CD4-positive, alpha-beta T cell treated with Interleukin-12 subunit alpha and Interleukin-12 subunit beta, for 1 hour (primary cell): ENCODE measurements around the gene SH3RF3.

Source experiments
- DNase-seq: peaks from one replicate; pipeline ENCODE4 v3.0.0-alpha.2; 2020

SH3RF3 gene

GRCh38 chr2:109344270-109344805 lies 215.3 kb downstream of the SH3RF3 start:
- no peak for DNase-seq

DNA sequence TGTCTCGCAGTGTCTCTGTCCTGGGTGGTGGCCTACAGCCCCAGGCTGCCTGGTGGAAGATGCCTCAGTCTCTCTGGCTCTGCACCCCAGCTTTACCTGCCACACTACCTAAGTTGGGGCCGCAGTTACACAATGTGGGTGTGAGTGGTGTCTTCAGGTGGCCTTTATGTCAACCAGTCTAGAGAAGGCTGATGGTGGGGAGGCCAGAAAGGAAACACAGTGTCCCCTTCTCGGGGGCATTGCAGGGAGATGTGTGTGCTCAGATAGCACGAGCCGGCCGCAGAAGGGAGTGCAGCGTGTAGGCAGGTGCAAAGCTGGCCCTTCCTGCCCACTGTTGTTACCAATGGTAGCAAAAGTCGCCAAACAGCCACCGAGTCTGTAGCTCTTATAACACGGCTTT lies 216.1 kb downstream of the SH3RF3 start:
- no peak for DNase-seq

GRCh38 chr2:109345653-109346480 lies 216.9 kb downstream of the SH3RF3 start:
- no peak for DNase-seq

DNA sequence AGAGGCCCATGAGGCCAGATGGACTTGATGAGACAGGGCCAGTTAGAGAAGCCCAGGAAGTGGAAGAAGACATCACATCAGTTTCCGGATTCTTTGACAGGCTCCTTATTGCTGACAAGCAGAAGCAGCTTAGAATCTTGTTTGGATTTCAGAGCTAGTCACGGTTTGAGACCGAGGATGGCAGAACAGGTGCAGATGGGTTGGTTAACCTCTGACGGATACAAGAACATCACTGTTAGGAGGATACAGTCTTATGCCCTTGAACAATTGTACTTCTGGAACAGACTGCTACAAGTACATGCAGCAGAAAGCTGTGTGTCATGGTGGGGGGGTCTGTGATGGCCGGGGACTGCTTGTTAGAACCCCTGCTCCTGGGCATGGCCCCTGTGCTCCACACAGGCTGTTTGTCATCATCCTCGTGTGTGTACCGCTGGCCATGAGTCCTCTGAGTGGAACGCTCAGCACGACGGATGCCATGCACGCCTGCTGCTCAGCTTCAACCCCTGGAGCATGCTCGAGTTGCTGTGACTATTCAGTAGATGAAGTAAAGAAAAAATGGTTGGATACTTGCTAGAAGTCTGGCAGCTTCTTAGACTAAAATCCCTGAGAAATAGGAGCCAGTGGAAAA lies 217.7 kb downstream of the SH3RF3 start:
- DNase-seq, result no peak

DNA sequence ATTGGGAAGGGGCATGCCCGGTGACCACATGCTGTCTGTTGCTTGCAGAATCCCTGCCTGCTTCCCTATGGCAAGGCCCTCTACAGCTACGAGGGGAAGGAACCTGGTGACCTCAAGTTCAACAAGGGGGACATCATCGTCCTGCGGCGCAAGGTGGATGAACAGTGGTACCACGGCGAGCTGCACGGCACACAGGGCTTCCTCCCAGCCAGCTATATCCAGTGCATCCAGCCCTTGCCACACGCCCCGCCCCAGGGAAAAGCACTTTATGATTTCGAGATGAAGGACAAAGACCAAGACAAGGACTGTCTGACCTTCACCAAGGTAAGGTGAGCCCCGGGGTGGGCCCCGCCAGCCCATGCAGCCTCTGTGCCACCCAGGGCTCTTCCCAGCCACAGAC lies 218.6 kb downstream of the SH3RF3 start:
- no peak for DNase-seq

DNA sequence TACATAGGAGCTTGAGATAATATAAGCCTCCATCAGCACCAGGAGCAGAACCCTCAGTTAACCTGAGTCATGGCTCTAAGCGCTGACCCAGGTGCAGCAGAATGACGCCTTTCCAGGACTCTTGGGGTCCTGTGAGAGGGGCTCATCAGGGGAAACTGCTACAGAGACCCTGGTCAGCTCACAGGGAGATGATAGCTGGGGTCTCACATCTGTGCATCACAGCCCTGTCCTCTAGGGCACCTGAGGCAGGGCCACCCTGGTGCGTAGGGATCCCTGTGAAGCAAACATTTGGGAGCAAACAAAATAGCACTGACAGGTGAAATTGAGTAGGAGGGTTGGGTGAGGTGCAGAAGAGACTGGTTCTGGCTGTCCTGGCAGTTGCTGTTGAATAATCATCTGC lies 219.2 kb downstream of the SH3RF3 start:
- no peak for DNase-seq

DNA sequence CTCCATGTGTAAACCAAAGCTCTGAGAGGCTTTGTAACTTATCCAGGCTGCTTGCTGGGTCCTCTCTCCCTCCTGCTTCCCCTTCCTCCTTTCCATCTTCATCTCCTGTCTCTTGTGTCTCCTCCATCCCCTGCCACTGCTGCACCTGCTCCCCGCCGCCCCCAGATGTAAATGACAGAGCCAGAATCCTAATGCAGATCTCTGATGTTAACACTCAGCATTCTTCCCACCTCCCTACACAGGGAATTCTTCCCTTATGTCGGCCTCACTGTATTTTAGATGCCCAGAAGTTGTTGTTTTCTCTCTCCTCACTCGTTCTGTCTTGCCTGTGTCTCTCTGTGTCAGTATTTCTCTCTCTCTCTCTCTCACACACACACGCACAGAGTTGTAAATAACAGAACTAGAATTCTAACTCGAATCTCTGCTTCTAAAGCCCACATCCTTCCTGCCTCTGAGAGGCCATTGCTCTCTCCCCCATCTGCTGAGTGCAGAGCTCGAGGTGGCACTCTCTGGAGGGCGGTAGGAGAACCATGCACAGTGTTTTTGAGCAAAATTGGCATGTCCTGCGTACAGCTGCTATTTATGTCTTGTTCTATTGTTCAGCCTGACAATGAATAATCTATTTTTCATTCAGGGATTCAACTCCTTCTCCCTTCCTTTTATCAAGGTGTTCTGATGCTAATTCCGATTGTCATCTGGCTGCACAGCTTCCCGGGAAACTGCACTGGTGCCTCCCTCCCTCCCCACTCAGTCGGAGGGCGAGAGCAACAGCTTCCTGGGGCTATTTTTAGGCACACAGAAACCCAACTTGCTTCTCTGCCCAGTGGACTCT lies 219.9 kb downstream of the SH3RF3 start:
- peak; percentile 55 for DNase-seq

DNA sequence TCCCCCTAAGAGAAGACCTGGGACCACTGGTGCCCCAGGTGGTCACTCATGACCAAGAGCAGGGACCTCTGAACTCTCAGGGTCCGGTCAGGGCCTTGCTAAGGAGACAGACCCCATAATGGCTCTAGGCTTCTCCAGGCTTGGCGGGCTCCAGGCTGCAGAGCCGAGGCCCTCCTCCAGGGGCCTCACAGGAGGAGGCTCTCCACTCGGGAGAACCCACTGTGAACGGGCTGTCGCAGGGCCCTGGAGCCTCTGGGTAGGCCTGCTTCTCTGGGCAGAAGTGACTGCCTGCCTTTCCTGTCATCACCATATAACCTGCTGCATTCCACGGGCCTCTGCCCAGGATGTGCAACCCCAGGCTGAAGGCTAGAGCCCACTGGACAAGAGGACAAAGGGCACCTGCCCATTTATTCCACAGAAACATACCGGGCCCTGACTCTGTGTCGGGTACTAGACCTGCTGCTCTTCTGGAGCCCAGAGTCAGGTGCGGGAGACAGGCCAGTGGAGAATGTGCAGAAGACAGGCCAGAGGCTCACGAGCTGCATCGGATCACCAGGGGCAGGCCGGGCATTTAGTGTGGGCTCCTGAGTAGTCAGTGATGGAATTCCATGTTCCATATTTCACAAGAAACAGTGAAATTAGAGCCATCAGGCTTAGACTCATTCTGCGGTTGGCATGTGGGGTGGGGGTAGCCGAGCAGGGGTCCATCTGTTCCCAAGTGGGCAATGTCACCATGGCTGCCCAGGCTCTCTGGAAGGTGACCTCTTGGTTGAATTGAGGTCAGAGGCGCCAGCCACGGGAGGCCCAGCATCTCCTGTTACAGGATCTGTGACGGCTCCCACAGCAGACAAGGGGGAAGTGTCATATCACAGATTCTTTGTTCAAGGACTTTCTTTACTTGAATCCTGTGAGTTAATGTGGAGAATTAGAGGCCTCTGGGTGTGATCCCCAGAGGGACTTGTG lies 220.8 kb downstream of the SH3RF3 start:
- no peak for DNase-seq

- DNase-seq, result no peak
These were observed 221.5 kb downstream of the SH3RF3 start for GRCh38 chr2:109350526-109350925.

- DNase-seq, result no peak
These were observed 222.3 kb downstream of the SH3RF3 start for GRCh38 chr2:109351164-109351756.

GRCh38 chr2:109352056-109352897 lies 223.3 kb downstream of the SH3RF3 start:
- DNase-seq, result no peak

DNA sequence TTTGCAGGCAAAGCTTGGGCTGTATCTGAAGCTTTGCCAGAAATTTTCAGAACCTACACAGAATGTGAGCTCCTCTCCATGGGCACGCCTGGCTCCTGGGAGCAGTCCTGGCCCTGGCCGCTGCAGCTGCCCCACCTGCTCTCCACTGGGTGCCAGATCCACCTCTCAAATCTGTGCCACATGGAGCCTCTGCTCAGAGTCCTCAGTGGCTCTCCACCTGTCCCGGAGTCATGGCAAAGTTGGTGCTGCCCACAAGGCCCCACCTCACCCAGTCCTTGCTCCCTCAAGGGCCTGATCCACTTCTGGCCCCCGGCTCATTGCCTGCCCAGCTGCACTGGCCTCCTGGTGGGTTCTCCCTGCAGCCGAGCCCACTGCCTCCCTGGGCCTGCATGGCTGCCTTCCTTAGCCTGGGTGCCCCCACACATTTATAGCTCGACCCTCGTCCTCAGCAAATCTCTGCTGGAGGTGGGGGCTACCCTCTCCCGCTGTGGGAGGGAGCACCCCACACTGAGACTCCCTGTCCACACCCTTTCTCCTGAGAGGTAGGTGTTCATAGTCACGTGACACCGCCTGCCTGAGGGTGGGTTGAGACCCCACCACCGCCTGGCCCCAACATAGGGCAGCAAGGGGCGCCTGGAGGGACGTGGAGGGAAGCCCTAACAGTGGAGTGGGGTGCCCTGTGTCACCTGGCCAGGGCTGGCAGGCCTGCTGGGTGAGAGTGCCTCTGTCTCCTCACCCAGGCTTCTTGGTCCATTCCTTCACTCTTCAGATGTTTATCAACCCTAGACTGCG lies 224.1 kb downstream of the SH3RF3 start:
- no peak for DNase-seq

DNA sequence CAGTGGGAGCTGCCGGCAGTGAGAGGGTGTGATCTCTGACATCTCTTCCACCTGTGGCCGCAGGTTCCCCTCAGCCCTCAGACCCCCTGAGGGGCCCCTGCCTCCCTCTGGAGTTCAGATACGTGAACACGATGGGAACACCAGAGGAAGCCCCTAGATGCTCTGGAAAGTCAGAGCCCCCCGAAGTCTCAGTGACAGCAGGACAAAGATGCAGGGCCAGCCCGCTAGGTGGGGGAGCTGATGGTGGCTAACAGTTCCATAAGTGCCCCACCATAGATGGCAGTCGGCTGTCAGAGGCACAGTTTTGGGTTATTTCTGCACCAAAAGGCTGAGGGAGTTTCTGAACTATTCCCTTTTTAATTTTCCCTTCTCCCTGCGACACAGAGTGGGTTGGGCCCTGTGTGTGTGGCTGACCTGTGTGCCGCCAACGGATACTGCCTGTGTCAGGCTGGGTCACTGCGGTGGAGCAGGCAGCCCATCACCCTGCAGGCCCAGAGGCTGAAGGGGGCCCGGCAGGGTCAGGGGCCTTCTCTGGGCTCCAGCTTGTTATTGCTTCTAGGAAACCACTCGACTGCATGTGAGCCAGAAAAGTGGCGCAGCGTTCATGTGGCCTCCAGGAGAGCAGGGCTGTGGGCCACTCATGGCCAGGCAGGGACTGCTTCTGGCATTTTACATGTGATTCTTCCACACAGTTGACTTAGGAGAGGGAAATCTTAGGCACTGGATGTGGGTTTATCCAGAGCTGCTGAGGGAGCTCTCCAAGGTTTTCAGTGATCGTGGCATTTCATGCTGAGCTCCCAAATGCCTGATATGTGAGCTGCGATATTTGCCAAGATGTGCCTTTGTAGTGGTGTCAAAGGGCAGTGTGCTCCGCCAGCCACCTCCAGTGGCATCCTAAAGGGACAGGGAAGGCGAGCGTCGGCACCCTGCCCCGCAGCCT lies 225.1 kb downstream of the SH3RF3 start:
- DNase-seq, result no peak

GRCh38 chr2:109355192-109355843 lies 226.3 kb downstream of the SH3RF3 start:
- no peak for DNase-seq

DNA sequence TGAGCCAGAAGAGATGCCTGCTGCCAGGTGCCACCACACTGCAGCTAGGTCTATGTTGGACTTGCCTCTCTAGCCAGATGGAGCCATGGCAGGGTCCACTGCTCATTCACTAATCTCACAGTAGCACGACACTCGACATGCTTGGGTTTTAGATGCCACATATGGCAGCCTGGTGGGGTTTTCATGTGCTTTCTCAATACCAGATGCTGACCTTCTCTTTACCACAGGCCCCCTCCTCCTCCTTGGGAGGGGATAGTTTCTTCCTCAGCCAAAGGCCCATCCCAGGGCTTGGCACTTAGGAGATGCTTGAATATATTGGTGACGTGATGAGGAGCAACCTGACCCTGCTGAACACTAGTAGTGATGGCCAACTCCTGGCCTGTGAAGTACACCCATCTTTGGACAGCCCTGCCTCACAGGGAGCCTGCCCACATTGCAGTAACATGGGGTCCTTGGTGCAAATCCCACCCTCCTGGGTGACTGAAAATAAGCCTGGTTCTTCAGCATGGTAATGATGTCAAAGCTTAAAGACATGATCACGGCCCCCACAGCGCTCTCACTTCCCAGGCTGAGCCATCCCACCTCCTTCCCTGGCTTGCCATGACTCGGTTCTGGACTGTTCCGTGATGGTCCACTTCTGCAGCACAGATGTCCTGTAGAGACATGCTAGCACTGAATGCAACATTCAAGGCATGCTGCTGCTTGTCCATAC lies 227.5 kb downstream of the SH3RF3 start:
- no peak for DNase-seq

DNA sequence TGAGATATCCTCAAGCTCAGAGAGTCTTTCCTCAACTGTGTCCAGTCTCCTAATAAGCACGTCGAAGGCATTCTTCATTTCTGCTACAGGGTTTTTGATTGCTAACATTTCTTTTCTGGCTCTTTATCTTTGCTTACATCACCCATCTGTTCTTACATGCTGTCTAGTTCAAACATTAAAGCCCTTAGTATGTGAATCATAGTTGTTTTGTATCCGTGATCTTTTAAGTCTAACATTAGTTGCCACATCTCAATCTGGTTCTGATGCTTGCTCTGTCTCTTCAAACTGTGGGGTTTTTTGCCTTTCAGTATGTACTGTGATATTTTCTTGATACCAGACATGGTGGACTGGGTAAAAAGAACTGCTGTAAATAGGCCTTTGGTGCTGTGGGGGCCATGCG lies 235.2 kb downstream of the SH3RF3 start:
- DNase-seq, result no peak

DNA sequence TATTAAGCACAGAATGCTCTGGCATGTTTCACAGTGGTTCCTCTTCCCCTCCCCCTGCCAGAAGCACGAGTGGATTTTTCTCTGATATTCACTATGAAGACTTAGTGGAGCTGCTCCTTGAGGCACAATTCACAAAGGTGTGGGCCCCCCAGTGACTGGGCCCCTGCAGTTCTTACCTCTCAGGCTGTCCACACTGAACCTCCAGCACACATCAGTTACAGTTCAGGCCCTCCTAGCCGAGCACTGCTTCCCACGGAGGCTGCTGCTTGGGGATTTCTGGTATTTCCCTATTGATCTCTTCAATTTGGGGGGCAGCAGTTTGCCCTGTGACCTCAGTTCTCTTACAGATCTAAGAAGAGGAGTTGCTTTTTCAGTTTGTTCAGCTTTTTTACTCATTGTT lies 236.1 kb downstream of the SH3RF3 start:
- DNase-seq, result no peak

- no peak for DNase-seq
These were observed 238.7 kb downstream of the SH3RF3 start for GRCh38 chr2:109367683-109368082.
